CD8-positive, alpha-beta memory T cell (primary cell): ENCODE results near the gene NES. TPM values are rescaled to one million over a fixed set of nuclear protein-coding genes. Genes with fewer than 3 reads are reported as not detected.

Source experiments
- CTCF ChIA-PET: fragments of 350-600 bp; sonication (Branson Sonifier 250); formaldehyde crosslinking; loops from one replicate; lab custom pipeline; 2021; ENCODE audit warnings: antibody characterized with exemption; lab: Charles Lee
- POLR2A ChIA-PET: fragments of 350-600 bp; sonication (Branson Sonifier 250); formaldehyde crosslinking; loops from one replicate; lab custom pipeline; 2021; ENCODE audit warnings: antibody characterized with exemption; lab: Charles Lee
- DNase-seq, 5 donors: peaks; one replicate each; pipeline versions ENCODE4 v3.0.0 to v3.0.0-alpha.2; 2020 to 2022; ENCODE audit warnings: mixed read lengths in 1 of 5
- H3K27ac ChIP-seq: one replicate; pipeline ENCODE4 v1.7.0; 2013; ENCODE audit warnings: low read depth, mild to moderate bottlenecking, low read length, moderate library complexity
- H3K27me3 ChIP-seq: 2 replicates; pipeline ENCODE4 v1.7.0; 2013; ENCODE audit warnings: low read length, mild to moderate bottlenecking; ENCODE audit not compliant: insufficient read depth, poor library complexity, severe bottlenecking
- H3K36me3 ChIP-seq: 2 replicates; pipeline ENCODE4 v1.7.0; 2013; ENCODE audit warnings: mild to moderate bottlenecking, low read length, moderate library complexity; ENCODE audit not compliant: insufficient read depth
- H3K4me1 ChIP-seq: 2 replicates; pipeline ENCODE4 v1.7.0; 2013; ENCODE audit warnings: mild to moderate bottlenecking, low read length, moderate library complexity; ENCODE audit not compliant: insufficient read depth
- H3K4me3 ChIP-seq: 2 replicates; pipeline ENCODE4 v1.7.0; 2013; ENCODE audit warnings: mild to moderate bottlenecking, low read length
- H3K9me3 ChIP-seq: 2 replicates; pipeline ENCODE4 v1.7.0; 2013; ENCODE audit warnings: mild to moderate bottlenecking, low read length
- H3K27ac Mint-ChIP-seq, 8 donors: one replicate each; pipeline ENCODE4 v1.8.0; 2020 to 2021; ENCODE audit warnings: mixed read lengths in 8 of 8, mild to moderate bottlenecking in 6 of 8, inconsistent platforms in 3 of 8, moderate library complexity in 3 of 8
- H3K27me3 Mint-ChIP-seq, 2 donors: one replicate each; pipeline ENCODE4 v1.8.0; 2020 to 2021; ENCODE audit warnings: mixed read lengths in 2 of 2, mild to moderate bottlenecking in 1 of 2, moderate library complexity in 1 of 2
- H3K36me3 Mint-ChIP-seq, 3 donors: one replicate each; pipeline ENCODE4 v1.8.0; 2020 to 2021; ENCODE audit warnings: mixed read lengths in 3 of 3, inconsistent platforms in 1 of 3, mild to moderate bottlenecking in 1 of 3
- H3K4me1 Mint-ChIP-seq, 3 donors: one replicate each; pipeline ENCODE4 v1.8.0; 2020 to 2021; ENCODE audit warnings: mixed read lengths in 3 of 3, inconsistent platforms in 1 of 3, mild to moderate bottlenecking in 1 of 3
- H3K4me3 Mint-ChIP-seq, 7 donors: one replicate each; pipeline ENCODE4 v1.8.0; 2020 to 2021; ENCODE audit warnings: mixed read lengths in 7 of 7, mild to moderate bottlenecking in 6 of 7, moderate library complexity in 4 of 7, inconsistent platforms in 2 of 7
- H3K9me3 Mint-ChIP-seq, 5 donors: one replicate each; pipeline ENCODE4 v1.8.0; 2020 to 2022; ENCODE audit warnings: mixed read lengths in 5 of 5, mild to moderate bottlenecking in 3 of 5, moderate library complexity in 2 of 5, inconsistent platforms in 1 of 5
- polyA plus RNA-seq: library from polyadenylated mRNA; unstranded; fragments of 300-500 nt; fragmentation: Illumina TruSeq; gene quantifications from one replicate; pipeline ENCODE4 v1.2.3, GENCODE V29; 2021
- total RNA-seq, 2 experiments: library from RNA; stranded (reverse); gene quantifications; one replicate each; pipeline ENCODE4 v1.2.3, GENCODE V29; 2021

Gene NES
- total and polyA plus RNA-seq, 3 experiments from 2014 or later, result not detected

GRCh38 chr1:156645056-156645455 lies 32.2 kb downstream of the NES start:
- POLR2A ChIA-PET, result no interaction called here

GRCh38 chr1:156644640-156645039 lies 32.6 kb downstream of the NES start:
- Histone ChIP-seq H3K27me3 (peaks cover 41% of the 10 kb centered on the region), H3K9me3 (no peaks in the 10 kb centered on the region), H3K4me1 (peaks cover 18% of the 10 kb centered on the region), H3K4me3 (no peak overlapping the region), H3K36me3 (no peaks in the 10 kb centered on the region), H3K27ac (no peak overlapping the region)
- peaks cover 66 to 84% of the 10 kb centered on the region in 2 donors for H3K27me3 Mint-ChIP-seq
- ChIA-PET CTCF (no interaction called here), POLR2A (interaction anchor here (1.2 kb wide), 1 partner anchor 140 kb away, joined by 3 read pairs; no protein-coding TSS in a partner anchor)
- no peak for DNase-seq
- H3K36me3 Mint-ChIP-seq, result no peaks in the 10 kb centered on the region
- peaks cover 20 to 34% (median 22%) of the 10 kb centered on the region in 3 donors for H3K4me1 Mint-ChIP-seq
- peaks cover 0 to 2% (median 0%) of the 10 kb centered on the region in 5 donors for H3K9me3 Mint-ChIP-seq
- no peak overlapping the region for H3K27ac Mint-ChIP-seq
- no peak overlapping the region for H3K4me3 Mint-ChIP-seq

More at GRCh38 chr1:156645056-156645455, 32.2 kb downstream of the NES start:
- Histone ChIP-seq H3K9me3 (no peaks in the 10 kb centered on the region), H3K27me3 (peaks cover 37% of the 10 kb centered on the region), H3K36me3 (no peaks in the 10 kb centered on the region), H3K4me1 (peaks cover 18% of the 10 kb centered on the region), H3K27ac (no peak overlapping the region), H3K4me3 (no peak overlapping the region)
- H3K9me3 Mint-ChIP-seq, result peaks cover 0 to 2% (median 0%) of the 10 kb centered on the region in 5 donors
- no peak overlapping the region for H3K4me3 Mint-ChIP-seq
- H3K27ac Mint-ChIP-seq, result no peak overlapping the region
- DNase-seq, result no peak
- CTCF ChIA-PET, result no interaction called here
- H3K36me3 Mint-ChIP-seq, result no peaks in the 10 kb centered on the region
- H3K27me3 Mint-ChIP-seq, result peaks cover 63 to 84% of the 10 kb centered on the region in 2 donors
- H3K4me1 Mint-ChIP-seq, result peaks cover 20 to 34% (median 22%) of the 10 kb centered on the region in 3 donors

GRCh38 chr1:156644146-156644545 lies 33.1 kb downstream of the NES start:
- Histone ChIP-seq H3K36me3 (no peaks in the 10 kb centered on the region), H3K4me3 (no peak overlapping the region), H3K27me3 (peaks cover 45% of the 10 kb centered on the region), H3K9me3 (no peaks in the 10 kb centered on the region), H3K4me1 (peaks cover 18% of the 10 kb centered on the region), H3K27ac (no peak overlapping the region)
- no peak overlapping the region for H3K4me3 Mint-ChIP-seq
- peaks cover 0 to 2% (median 0%) of the 10 kb centered on the region in 5 donors for H3K9me3 Mint-ChIP-seq
- CTCF ChIA-PET, result interaction anchor here (0.7 to 1.1 kb wide), 4 partner anchors 17 to 82 kb away, joined by 3 to 5 read pairs (median 3); no protein-coding TSS in a partner anchor
- H3K27ac Mint-ChIP-seq, result no peak overlapping the region
- POLR2A ChIA-PET, result interaction anchor here (1.2 kb wide), 1 partner anchor 139 kb away, joined by 3 read pairs; no protein-coding TSS in a partner anchor
- no peak for DNase-seq
- H3K4me1 Mint-ChIP-seq, result peaks cover 20 to 34% (median 22%) of the 10 kb centered on the region in 3 donors
- peaks cover 69 to 85% of the 10 kb centered on the region in 2 donors for H3K27me3 Mint-ChIP-seq
- no peaks in the 10 kb centered on the region for H3K36me3 Mint-ChIP-seq

GRCh38 chr1:156643778-156644092 lies 33.5 kb downstream of the NES start:
- DNase-seq, result peak in 1 of 5 donors; percentile 48
- no peak overlapping the region for H3K4me3 ChIP-seq
- Mint-ChIP-seq H3K4me1 (peaks cover 20 to 34% (median 22%) of the 10 kb centered on the region in 3 donors), H3K4me3 (peak overlapping the region in 4 of 7 donors; percentile 0 to 25 (median 14)), H3K36me3 (no peaks in the 10 kb centered on the region), H3K27ac (peak overlapping the region in 1 of 8 donors; percentile 35), H3K9me3 (peaks cover 0 to 2% (median 0%) of the 10 kb centered on the region in 5 donors), H3K27me3 (peaks cover 69 to 85% of the 10 kb centered on the region in 2 donors)
- H3K27ac ChIP-seq, result no peak overlapping the region
- H3K4me1 ChIP-seq, result peaks cover 18% of the 10 kb centered on the region
- POLR2A ChIA-PET, result interaction anchor here (1.2 kb wide), 1 partner anchor 139 kb away, joined by 3 read pairs; no protein-coding TSS in a partner anchor
- peaks cover 49% of the 10 kb centered on the region for H3K27me3 ChIP-seq
- H3K9me3 ChIP-seq, result no peaks in the 10 kb centered on the region
- no peaks in the 10 kb centered on the region for H3K36me3 ChIP-seq
- CTCF ChIA-PET, result interaction anchor here (0.7 to 1.1 kb wide), 5 partner anchors 14 to 82 kb away, joined by 3 to 5 read pairs (median 3); no protein-coding TSS in a partner anchor

- Mint-ChIP-seq H3K27ac (peak overlapping the region in 1 of 8 donors; percentile 35), H3K36me3 (no peaks in the 10 kb centered on the region), H3K4me1 (peaks cover 20 to 34% (median 22%) of the 10 kb centered on the region in 3 donors), H3K9me3 (peaks cover 0 to 2% (median 0%) of the 10 kb centered on the region in 5 donors), H3K27me3 (peaks cover 69 to 86% of the 10 kb centered on the region in 2 donors), H3K4me3 (peak overlapping the region in 6 of 7 donors; percentile 0 to 75 (median 34))
- Histone ChIP-seq H3K4me1 (peaks cover 18% of the 10 kb centered on the region), H3K36me3 (no peaks in the 10 kb centered on the region), H3K27ac (no peak overlapping the region), H3K4me3 (no peak overlapping the region), H3K9me3 (no peaks in the 10 kb centered on the region), H3K27me3 (peaks cover 51% of the 10 kb centered on the region)
- ChIA-PET CTCF (interaction anchor here (0.7 to 1.5 kb wide), 8 partner anchors 13 to 197 kb away, joined by 3 to 5 read pairs (median 3); no protein-coding TSS in a partner anchor), POLR2A (interaction anchor here (1.2 kb wide), 1 partner anchor 138 kb away, joined by 3 read pairs; no protein-coding TSS in a partner anchor)
- no peak for DNase-seq
Observed at GRCh38 chr1:156643049-156643777, 34.0 kb downstream of the NES start.

- H3K27me3 ChIP-seq, result peaks cover 51% of the 10 kb centered on the region
- H3K4me1 Mint-ChIP-seq, result peaks cover 20 to 34% (median 22%) of the 10 kb centered on the region in 3 donors
- no peak overlapping the region for H3K27ac ChIP-seq
- H3K4me3 ChIP-seq, result no peak overlapping the region
- POLR2A ChIA-PET, result no interaction called here
- peaks cover 18% of the 10 kb centered on the region for H3K4me1 ChIP-seq
- no peaks in the 10 kb centered on the region for H3K36me3 ChIP-seq
- H3K27me3 Mint-ChIP-seq, result peaks cover 72 to 84% of the 10 kb centered on the region in 2 donors
- H3K27ac Mint-ChIP-seq, result no peak overlapping the region
- DNase-seq, result no peak
- CTCF ChIA-PET, result interaction anchor here (0.7 to 1.5 kb wide), 6 partner anchors 12 to 196 kb away, joined by 3 to 5 read pairs (median 3); no protein-coding TSS in a partner anchor
- no peaks in the 10 kb centered on the region for H3K36me3 Mint-ChIP-seq
- peaks cover 0 to 4% (median 0%) of the 10 kb centered on the region in 5 donors for H3K9me3 Mint-ChIP-seq
- H3K9me3 ChIP-seq, result no peaks in the 10 kb centered on the region
- H3K4me3 Mint-ChIP-seq, result peak overlapping the region in 5 of 7 donors; percentile 32 to 86 (median 60)
Observed at GRCh38 chr1:156642265-156643048, 34.8 kb downstream of the NES start.

- H3K9me3 ChIP-seq, result no peaks in the 10 kb centered on the region
- CTCF ChIA-PET, result interaction anchor here (0.9 to 1.5 kb wide), 4 partner anchors 12 to 84 kb away, joined by 3 to 4 read pairs (median 4); no protein-coding TSS in a partner anchor
- Mint-ChIP-seq H3K4me1 (peaks cover 20 to 34% (median 22%) of the 10 kb centered on the region in 3 donors), H3K36me3 (no peaks in the 10 kb centered on the region), H3K27ac (peak within 1 kb of the TSS in 1 of 8 donors; percentile 25), H3K27me3 (peaks cover 72 to 83% of the 10 kb centered on the region in 2 donors), H3K4me3 (peak within 1 kb of the TSS; percentile 22 to 86 (median 71)), H3K9me3 (peaks cover 0 to 4% (median 0%) of the 10 kb centered on the region in 5 donors)
- H3K27ac ChIP-seq, result no peak within 1 kb of the TSS
- POLR2A ChIA-PET, result no interaction called here
- H3K4me3 ChIP-seq, result no peak within 1 kb of the TSS
- peaks cover 51% of the 10 kb centered on the region for H3K27me3 ChIP-seq
- no peaks in the 10 kb centered on the region for H3K36me3 ChIP-seq
- peaks cover 18% of the 10 kb centered on the region for H3K4me1 ChIP-seq
- DNase-seq, result no peak
Observed at GRCh38 chr1:156641761-156642264, 35.4 kb downstream of the NES start, which contains the start of gene BCAN. TSS of gene BCAN (plus strand) at chr1:156642117. CDS start at chr1:156646055, 3,938 bp downstream.
